Fibroblast of pulmonary artery (primary cell): Measurements from ENCODE around the gene SLC6A4.

ENCODE experiments used
- DNase-seq: peaks from one replicate; pipeline ENCODE4 v3.0.0-alpha.2; 2010; ENCODE audit warnings: low read depth
- H3K4me3 ChIP-seq: replicated peaks from 2 replicates; pipeline ENCODE4 v1.5.1; 2011; ENCODE audit warnings: low read depth, mild to moderate bottlenecking, control low read depth, low read length, moderate library complexity
- TF ChIP-seq, protein P1 (sequence below): IDR thresholded peaks from 2 replicates; pipeline ENCODE4 v1.5.1; 2011; ENCODE audit warnings: mild to moderate bottlenecking, control low read depth, low read length, inconsistent platforms; ENCODE audit errors: missing control alignments

SLC6A4 gene

DNA sequence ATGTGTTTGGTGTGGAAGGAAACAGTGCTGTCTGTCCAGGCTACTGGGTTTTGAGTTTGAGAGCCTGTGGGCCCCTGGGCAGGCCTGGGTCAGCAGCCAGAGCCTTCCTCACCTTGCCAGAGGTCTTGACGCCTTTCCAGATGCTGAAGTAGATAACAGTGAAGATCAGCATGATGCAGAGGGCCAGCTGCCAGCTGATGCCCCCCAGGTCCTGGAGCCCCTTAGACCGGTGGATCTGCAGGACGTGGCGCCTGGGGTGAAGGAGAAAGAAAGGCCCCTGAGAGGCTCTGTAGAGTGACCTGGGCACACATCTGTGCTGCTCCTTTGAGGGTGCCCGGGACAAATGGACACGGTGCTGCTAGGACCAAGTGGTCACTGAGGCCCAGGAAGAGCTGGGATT lies 18.4 kb downstream of the SLC6A4 start:
- H3K4me3 ChIP-seq: no peak overlapping the region
- TF ChIP-seq, protein P1, sequence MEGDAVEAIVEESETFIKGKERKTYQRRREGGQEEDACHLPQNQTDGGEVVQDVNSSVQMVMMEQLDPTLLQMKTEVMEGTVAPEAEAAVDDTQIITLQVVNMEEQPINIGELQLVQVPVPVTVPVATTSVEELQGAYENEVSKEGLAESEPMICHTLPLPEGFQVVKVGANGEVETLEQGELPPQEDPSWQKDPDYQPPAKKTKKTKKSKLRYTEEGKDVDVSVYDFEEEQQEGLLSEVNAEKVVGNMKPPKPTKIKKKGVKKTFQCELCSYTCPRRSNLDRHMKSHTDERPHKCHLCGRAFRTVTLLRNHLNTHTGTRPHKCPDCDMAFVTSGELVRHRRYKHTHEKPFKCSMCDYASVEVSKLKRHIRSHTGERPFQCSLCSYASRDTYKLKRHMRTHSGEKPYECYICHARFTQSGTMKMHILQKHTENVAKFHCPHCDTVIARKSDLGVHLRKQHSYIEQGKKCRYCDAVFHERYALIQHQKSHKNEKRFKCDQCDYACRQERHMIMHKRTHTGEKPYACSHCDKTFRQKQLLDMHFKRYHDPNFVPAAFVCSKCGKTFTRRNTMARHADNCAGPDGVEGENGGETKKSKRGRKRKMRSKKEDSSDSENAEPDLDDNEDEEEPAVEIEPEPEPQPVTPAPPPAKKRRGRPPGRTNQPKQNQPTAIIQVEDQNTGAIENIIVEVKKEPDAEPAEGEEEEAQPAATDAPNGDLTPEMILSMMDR: no peak

DNA sequence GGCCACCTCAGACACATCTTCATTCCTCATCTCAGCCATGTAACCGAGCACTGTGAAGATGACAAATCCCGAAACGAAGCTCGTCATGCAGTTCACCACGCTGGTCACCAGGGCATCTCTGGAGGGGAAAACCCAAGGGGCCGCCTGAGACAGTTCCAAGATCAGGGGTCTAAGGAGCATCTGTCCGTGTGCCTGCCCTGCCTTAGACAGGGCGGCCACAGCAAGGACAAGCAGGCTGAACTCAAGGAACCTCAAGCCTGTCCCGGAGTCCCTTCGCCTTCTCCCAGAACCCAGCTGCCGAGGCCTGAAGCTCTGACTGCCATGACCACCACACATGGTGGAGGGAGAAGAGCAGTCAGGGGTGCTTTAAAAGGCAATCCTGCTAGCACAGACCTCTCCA lies 22.7 kb downstream of the SLC6A4 start:
- TF ChIP-seq, protein P1: no peak
- H3K4me3 ChIP-seq: no peak overlapping the region
- no peak for DNase-seq

More for the DNA sequence above, 18.4 kb downstream of the SLC6A4 start:
- no peak for DNase-seq

DNA sequence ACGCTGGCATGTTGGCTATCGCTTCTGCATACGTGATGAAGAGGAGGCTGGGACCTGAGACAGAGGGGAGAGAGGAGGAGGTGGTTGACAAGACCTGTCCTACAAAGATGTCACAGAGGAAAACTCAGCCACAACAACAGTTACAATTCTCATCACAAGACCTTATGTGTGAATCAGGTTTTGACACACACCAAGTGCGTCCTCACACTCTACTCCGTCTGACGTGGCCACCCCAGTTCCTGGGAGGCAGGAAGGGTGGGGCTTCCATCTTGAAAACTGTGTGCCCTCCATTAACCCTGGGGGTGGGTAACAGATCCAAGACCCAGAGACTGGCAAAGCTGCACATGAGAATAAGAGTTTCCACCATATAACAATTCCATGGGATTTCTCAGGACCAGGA lies 24.1 kb downstream of the SLC6A4 start:
- no peak for DNase-seq
- TF ChIP-seq, protein P1: no peak
- H3K4me3 ChIP-seq: no peak overlapping the region

- no peak overlapping the region for H3K4me3 ChIP-seq
- TF ChIP-seq, protein P1: no peak
- no peak for DNase-seq
Measured at GRCh38 chr17:30210901-30211300, 24.6 kb downstream of the SLC6A4 start.

GRCh38 chr17:30210366-30210765 lies 25.1 kb downstream of the SLC6A4 start:
- DNase-seq: no peak
- TF ChIP-seq, protein P1: no peak
- H3K4me3 ChIP-seq: no peak overlapping the region

DNA sequence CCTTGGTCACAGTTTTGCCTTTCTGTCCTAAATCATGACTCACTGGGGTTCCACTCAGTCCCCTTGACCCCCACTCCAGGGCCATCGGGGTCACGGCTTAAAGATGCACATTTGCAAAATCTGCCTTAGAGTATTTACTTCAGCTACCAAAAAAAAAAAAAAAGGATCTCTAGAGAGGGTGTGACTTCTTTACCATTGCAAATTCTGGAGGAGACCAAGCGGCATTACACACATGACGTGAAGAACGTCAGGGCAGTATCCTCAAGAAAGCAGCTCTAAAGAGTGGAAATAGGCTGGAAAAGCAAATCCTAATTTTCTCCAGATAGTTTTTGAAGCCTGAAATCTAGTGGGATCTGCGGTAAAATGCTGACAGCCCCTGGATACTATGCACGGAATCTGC lies 25.6 kb downstream of the SLC6A4 start:
- no peak for DNase-seq
- H3K4me3 ChIP-seq: no peak overlapping the region
- TF ChIP-seq, protein P1: no peak

DNA sequence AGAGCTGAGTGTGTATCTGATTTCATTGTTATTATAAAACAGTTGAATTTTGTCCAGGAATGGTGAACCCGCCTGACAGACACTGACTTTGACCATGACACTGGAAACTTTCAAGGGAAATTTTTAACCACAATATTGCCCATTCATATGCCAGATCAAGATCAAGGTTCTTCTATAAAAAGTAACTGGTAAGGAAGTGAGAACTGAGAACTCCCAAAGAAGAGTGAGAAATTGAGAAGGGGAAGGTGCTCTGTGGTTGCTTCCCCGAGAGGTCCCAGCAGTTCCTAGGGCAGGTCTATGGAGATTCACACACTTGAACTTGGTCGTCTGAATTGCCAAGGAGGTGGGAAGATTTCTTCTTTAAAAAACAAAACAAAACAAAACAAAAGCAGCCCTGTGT lies 27.3 kb downstream of the SLC6A4 start:
- TF ChIP-seq, protein P1: no peak
- no peak for DNase-seq
- no peak overlapping the region for H3K4me3 ChIP-seq
